GM21528 (cell line): ENCODE results near the gene PCDHA1.
"Not testable (repeated sequence)": the region's sequence is repeated elsewhere in the genome, so short reads cannot be mapped to it uniquely, and the experiment has no call there.

Experiments
- ATAC-seq: cut with Tn5 transposase; IDR thresholded peaks from one replicate; pipeline ENCODE4 v1.9.1; 2021; ENCODE audit warnings: mild to moderate bottlenecking, moderate library complexity; ENCODE audit not compliant: unreplicated experiment, low FRiP score

Gene PCDHA1

GRCh38 chr5:140785905-140786686 is at the start of gene PCDHA1:
Gene PCDHA1 (plus strand): TSS chr5:140786140.
- no peak for ATAC-seq

GRCh38 chr5:140737486-140737885 is 48.5 kb upstream of the PCDHA1 start:
- ATAC-seq = no peak

- no peak for ATAC-seq
Measured at GRCh38 chr5:140741967-140742366, 44.0 kb upstream of the PCDHA1 start.

DNA sequence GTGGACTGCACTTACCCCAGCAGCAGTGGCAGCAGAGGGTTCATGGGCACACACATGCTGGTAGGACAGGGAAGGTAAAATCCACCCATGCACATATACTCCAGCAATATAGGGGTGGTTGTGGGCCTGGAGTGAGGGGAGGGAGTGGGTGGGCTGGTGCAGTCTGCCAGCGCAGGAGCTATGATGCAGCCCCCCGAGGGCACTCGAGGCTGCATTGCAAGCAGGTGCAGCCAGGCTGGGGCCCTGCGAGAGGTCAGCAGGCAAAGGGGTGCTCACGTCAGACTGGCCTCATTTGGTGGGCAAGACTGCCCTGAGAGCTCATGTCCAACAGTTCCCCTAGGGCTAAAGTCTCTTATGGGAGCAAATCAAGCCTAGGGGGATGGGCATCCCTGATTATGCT is 32.4 kb upstream of the PCDHA1 start:
- ATAC-seq = no peak

- no peak for ATAC-seq
Measured at GRCh38 chr5:140764177-140764973, 21.6 kb upstream of the PCDHA1 start.

GRCh38 chr5:140767444-140767843 is 18.5 kb upstream of the PCDHA1 start:
- no peak for ATAC-seq

DNA sequence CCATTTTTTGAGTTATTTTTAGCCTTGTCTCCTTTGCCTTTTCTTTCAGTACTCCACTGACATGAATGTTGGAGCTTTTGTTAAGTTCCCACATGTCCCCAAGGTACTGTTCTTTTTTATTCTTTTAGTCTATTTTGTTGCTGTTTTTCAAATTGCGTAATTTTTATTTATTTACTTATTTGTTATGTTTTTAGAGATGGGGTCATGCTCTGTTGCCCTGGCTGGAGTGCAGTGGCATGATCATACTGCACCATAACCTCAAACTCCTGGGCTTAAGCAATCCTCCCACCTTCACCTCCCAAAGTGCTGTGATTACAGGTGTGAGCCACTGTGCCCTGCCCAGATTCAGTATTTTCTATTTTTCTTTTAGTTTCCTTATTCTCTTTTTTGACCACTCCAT is 5.4 kb upstream of the PCDHA1 start:
- no peak for ATAC-seq

DNA sequence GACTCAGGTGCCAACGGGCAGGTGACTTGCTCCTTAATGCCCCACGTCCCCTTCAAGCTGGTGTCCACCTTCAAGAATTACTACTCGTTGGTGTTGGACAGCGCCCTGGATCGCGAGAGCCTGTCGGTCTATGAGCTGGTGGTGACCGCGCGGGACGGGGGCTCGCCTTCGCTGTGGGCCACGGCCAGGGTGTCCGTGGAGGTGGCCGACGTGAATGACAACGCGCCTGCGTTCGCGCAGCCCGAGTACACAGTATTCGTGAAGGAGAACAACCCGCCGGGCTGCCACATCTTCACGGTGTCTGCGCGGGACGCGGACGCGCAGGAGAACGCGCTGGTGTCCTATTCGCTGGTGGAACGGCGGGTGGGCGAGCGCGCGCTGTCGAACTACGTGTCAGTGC is 1.5 kb downstream of the PCDHA1 start:
- ATAC-seq = not testable (repeated sequence)

- not testable (repeated sequence) for ATAC-seq
Measured at GRCh38 chr5:140787849-140788504, 2.0 kb downstream of the PCDHA1 start.

DNA sequence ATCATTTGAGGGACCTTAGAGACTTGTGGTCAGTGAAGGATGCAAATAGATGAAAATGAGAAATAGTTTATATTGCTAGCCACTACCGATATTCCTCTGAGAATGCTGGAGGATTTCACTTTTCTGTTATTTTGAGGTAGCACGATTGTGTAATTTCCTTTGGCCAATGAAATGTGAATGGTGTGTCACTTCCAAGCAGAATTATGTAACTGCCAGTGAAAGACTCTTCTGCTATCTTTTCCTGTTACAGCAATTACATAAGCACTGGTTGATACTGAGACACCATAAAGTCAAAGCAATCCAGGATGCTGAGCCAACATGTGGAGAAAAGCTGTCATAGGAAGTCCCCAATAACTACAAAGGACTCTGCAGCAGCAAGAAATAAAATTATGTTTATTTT is 5.1 kb downstream of the PCDHA1 start:
- no peak for ATAC-seq

DNA sequence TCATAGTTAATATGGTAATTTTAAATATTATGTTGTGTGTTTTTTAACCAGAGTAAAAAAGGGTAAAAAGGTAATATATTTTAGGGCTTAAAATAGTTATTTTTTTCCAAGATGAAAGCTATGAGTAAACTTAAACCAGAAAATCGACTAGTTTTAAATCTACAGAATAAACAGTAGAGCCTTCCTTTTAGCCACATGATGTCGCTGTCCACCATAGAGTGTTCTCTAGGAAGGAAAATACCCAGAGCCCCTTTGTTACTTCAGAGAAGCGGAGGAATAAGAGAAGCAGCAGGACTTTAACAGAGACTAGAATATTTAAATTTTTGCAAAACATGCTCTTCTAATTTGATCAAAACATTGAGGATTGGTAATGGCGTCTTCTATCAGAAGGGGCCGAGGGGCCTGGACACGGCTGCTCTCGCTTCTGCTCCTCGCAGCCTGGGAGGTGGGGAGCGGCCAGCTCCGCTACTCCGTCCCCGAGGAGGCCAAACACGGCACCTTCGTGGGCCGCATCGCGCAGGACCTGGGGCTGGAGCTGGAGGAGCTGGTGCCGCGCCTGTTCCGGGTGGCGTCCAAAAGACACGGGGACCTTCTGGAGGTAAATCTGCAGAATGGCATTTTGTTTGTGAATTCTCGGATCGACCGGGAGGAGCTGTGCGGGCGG is 8.8 kb downstream of the PCDHA1 start, which contains the start of gene PCDHA2:
Gene PCDHA2, plus strand, starts transcription at position 258 of the 664 bp plus-strand sequence.
- ATAC-seq = no peak

- ATAC-seq = no peak
Measured at GRCh38 chr5:140795259-140795641, 9.3 kb downstream of the PCDHA1 start.

- not testable (repeated sequence) for ATAC-seq
Measured at GRCh38 chr5:140796072-140796717, 10.3 kb downstream of the PCDHA1 start.

- ATAC-seq = no peak
Measured at GRCh38 chr5:140796718-140797095, 10.8 kb downstream of the PCDHA1 start.

DNA sequence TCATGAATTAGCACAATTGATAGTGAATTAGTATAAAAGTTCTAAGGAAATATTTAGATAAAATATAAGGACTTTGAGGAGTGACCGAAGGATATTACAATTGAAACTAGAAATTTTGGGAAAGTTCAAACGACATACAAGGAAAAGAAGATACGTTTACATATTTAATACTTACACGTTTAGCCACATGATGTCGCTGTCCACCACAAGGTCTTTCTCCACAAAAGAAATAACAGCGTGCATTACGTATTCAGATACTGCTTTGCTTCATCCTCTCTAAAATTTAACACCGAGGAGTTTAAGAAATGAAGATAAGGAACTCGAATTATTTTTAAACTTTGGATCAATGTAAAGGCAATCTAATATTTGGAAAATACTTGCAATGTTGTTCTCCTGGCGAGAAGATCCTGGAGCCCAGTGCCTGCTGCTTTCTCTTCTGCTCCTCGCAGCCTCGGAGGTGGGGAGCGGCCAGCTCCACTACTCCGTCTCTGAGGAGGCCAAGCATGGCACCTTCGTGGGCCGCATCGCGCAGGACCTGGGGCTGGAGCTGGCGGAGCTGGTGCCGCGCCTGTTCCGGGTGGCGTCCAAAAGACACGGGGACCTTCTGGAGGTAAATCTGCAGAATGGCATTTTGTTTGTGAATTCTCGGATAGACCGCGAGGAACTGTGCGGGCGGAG is 15.0 kb downstream of the PCDHA1 start, which contains the start of gene PCDHA3:
Gene PCDHA3, plus strand, starts transcription at position 242 of the 678 bp plus-strand sequence.
- no peak for ATAC-seq

DNA sequence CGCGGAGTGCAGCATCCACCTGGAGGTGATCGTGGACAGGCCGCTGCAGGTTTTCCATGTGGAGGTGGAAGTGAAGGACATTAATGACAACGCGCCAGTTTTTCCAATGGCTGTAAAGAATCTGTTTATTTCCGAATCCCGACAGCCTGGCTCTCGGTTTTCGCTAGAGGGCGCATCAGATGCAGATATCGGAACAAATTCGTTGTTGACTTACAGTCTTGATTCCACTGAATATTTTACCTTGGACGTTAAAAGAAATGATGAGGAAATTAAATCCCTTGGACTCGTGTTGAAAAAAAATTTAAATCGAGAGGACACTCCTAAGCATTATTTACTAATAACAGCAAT is 15.5 kb downstream of the PCDHA1 start:
- ATAC-seq = no peak

GRCh38 chr5:140802381-140802780 is 16.4 kb downstream of the PCDHA1 start:
- not testable (repeated sequence) for ATAC-seq

DNA sequence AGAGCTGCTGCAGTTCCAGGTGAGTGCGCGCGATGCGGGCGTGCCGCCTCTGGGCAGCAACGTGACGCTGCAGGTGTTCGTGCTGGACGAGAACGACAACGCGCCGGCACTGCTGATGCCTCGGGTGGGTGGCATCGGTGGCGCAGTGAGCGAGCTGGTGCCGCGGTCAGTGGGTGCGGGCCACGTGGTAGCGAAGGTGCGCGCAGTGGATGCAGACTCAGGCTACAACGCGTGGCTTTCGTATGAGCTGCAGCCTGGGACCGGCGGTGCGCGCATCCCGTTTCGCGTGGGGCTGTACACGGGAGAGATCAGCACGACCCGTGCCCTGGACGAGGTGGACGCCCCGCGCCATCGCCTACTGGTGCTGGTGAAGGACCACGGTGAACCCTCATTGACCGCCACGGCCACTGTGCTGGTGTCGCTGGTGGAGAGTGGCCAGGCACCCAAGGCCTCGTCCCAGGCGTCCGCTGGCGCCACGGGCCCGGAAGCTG is 16.9 kb downstream of the PCDHA1 start:
- ATAC-seq = no peak
